KMS-11 (cell line): ENCODE results near the gene EML4.

ENCODE experiments used
- H2AFZ ChIP-seq: fragments of 200-600 bp; sonication (generic); 2 replicates; pipeline ENCODE4 v1.6.1; 2016; ENCODE audit warnings: antibody characterized with exemption, mixed run types, low read depth
- H3K27ac ChIP-seq: fragments of 200-600 bp; sonication (generic); 2 replicates; pipeline ENCODE4 v1.6.1; 2016; ENCODE audit warnings: mild to moderate bottlenecking, mixed run types
- H3K27me3 ChIP-seq: fragments of 200-600 bp; sonication (generic); 2 replicates; pipeline ENCODE4 v1.6.1; 2017; ENCODE audit warnings: mild to moderate bottlenecking, low read depth, mixed run types, moderate library complexity; ENCODE audit not compliant: insufficient read depth
- H3K36me3 ChIP-seq: fragments of 200-600 bp; sonication (generic); 2 replicates; pipeline ENCODE4 v1.6.1; 2017; ENCODE audit warnings: mild to moderate bottlenecking, mixed run types; ENCODE audit not compliant: insufficient read depth
- H3K4me1 ChIP-seq: fragments of 200-600 bp; sonication (generic); 2 replicates; pipeline ENCODE4 v1.6.1; 2016; ENCODE audit warnings: mild to moderate bottlenecking, low read depth, mixed run types; ENCODE audit not compliant: poor library complexity, severe bottlenecking
- H3K4me2 ChIP-seq: fragments of 200-600 bp; sonication (generic); 2 replicates; pipeline ENCODE4 v1.7.0; 2016; ENCODE audit warnings: mild to moderate bottlenecking, mixed run types
- H3K4me3 ChIP-seq: fragments of 200-600 bp; sonication (generic); IDR thresholded peaks from 2 replicates; pipeline ENCODE4 v1.6.1; 2017; ENCODE audit warnings: low read depth, low read length, mixed read lengths; ENCODE audit not compliant: insufficient read depth
- H3K79me2 ChIP-seq: fragments of 200-600 bp; sonication (generic); 2 replicates; pipeline ENCODE4 v1.6.1; 2016; ENCODE audit warnings: low read depth, mixed run types; ENCODE audit not compliant: insufficient read depth
- H3K9ac ChIP-seq: fragments of 200-600 bp; sonication (generic); 2 replicates; pipeline ENCODE4 v1.6.1; 2016; ENCODE audit warnings: mild to moderate bottlenecking, mixed run types
- H4K20me1 ChIP-seq: fragments of 200-600 bp; sonication (generic); 2 replicates; pipeline ENCODE4 v1.6.1; 2016; ENCODE audit warnings: mild to moderate bottlenecking, mixed run types; ENCODE audit not compliant: insufficient read depth
- CTCF ChIP-seq: fragments of 200-600 bp; sonication (generic); conservative IDR thresholded peaks from 2 replicates; pipeline ENCODE4 v1.6.1; 2017; ENCODE audit warnings: low read depth, mild to moderate bottlenecking, antibody characterized with exemption, low read length, moderate library complexity, mixed read lengths

The EML4 gene

GRCh38 chr2:42161444-42161843, 7.7 kb upstream of the EML4 start:
- no peaks in the 10 kb centered on the region for H4K20me1 ChIP-seq
- H3K4me1 ChIP-seq, result no peaks in the 10 kb centered on the region
- H3K36me3 ChIP-seq, result no peaks in the 10 kb centered on the region
- H3K27me3 ChIP-seq, result no peaks in the 10 kb centered on the region
- no peak overlapping the region for H3K4me2 ChIP-seq
- no peak overlapping the region for H3K27ac ChIP-seq
- no peak for TF ChIP-seq CTCF
- no peak overlapping the region for H3K9ac ChIP-seq
- H3K79me2 ChIP-seq, result no peaks in the 10 kb centered on the region
- H3K4me3 ChIP-seq, result no peak overlapping the region
- H2AFZ ChIP-seq, result no peak overlapping the region

GRCh38 chr2:42163444-42164045, 5.6 kb upstream of the EML4 start:
- H4K20me1 ChIP-seq, result no peaks in the 10 kb centered on the region
- no peaks in the 10 kb centered on the region for H3K27me3 ChIP-seq
- H3K4me3 ChIP-seq, result no peak overlapping the region
- no peaks in the 10 kb centered on the region for H3K79me2 ChIP-seq
- no peaks in the 10 kb centered on the region for H3K36me3 ChIP-seq
- H3K9ac ChIP-seq, result no peak overlapping the region
- no peak for TF ChIP-seq CTCF
- no peak overlapping the region for H3K4me2 ChIP-seq
- H2AFZ ChIP-seq, result no peak overlapping the region
- H3K27ac ChIP-seq, result no peak overlapping the region
- H3K4me1 ChIP-seq, result peaks cover 5% of the 10 kb centered on the region

GRCh38 chr2:42164046-42164445, 5.1 kb upstream of the EML4 start:
- H4K20me1 ChIP-seq, result no peaks in the 10 kb centered on the region
- TF ChIP-seq CTCF, result no peak
- no peak overlapping the region for H3K27ac ChIP-seq
- H3K9ac ChIP-seq, result no peak overlapping the region
- no peak overlapping the region for H3K4me2 ChIP-seq
- no peaks in the 10 kb centered on the region for H3K27me3 ChIP-seq
- no peaks in the 10 kb centered on the region for H3K79me2 ChIP-seq
- H3K4me1 ChIP-seq, result peaks cover 9% of the 10 kb centered on the region
- H2AFZ ChIP-seq, result no peak overlapping the region
- H3K36me3 ChIP-seq, result no peaks in the 10 kb centered on the region
- no peak overlapping the region for H3K4me3 ChIP-seq

GRCh38 chr2:42164971-42165370, 4.2 kb upstream of the EML4 start:
- no peak for TF ChIP-seq CTCF
- H3K27ac ChIP-seq, result no peak overlapping the region
- H3K9ac ChIP-seq, result no peak overlapping the region
- H3K4me1 ChIP-seq, result peaks cover 9% of the 10 kb centered on the region
- H3K27me3 ChIP-seq, result no peaks in the 10 kb centered on the region
- peaks cover 7% of the 10 kb centered on the region for H3K79me2 ChIP-seq
- no peak overlapping the region for H3K4me2 ChIP-seq
- no peaks in the 10 kb centered on the region for H3K36me3 ChIP-seq
- H3K4me3 ChIP-seq, result no peak overlapping the region
- no peak overlapping the region for H2AFZ ChIP-seq
- H4K20me1 ChIP-seq, result no peaks in the 10 kb centered on the region
